Chondrocyte (in vitro differentiated cells): Measurements from ENCODE around the gene ASTN2. TPM values are rescaled to one million over a fixed set of nuclear protein-coding genes. Genes with fewer than 3 reads are reported as not detected.

Source experiments
- DNase-seq: peaks from one replicate; pipeline ENCODE4 v3.0.0; 2021; ENCODE audit warnings: mixed read lengths, low spot score
- H3K27ac Mint-ChIP-seq: one replicate; pipeline ENCODE4 v1.8.0; 2021; ENCODE audit warnings: mild to moderate bottlenecking, moderate library complexity, mixed read lengths; ENCODE audit not compliant: unreplicated experiment
- H3K27me3 Mint-ChIP-seq: 2 replicates; pipeline ENCODE4 v1.8.0; 2021; ENCODE audit warnings: low read depth, mixed read lengths
- H3K36me3 Mint-ChIP-seq: 2 replicates; pipeline ENCODE4 v1.8.0; 2021; ENCODE audit warnings: low read depth, mixed read lengths
- H3K4me1 Mint-ChIP-seq: 2 replicates; pipeline ENCODE4 v1.8.0; 2021; ENCODE audit warnings: low read depth, mild to moderate bottlenecking, mixed read lengths
- H3K4me3 Mint-ChIP-seq: one replicate; pipeline ENCODE4 v1.8.0; 2021; ENCODE audit warnings: mild to moderate bottlenecking, moderate library complexity, mixed read lengths; ENCODE audit not compliant: unreplicated experiment
- H3K9me3 Mint-ChIP-seq: 2 replicates; pipeline ENCODE4 v1.8.0; 2021; ENCODE audit warnings: low read depth, mixed read lengths
- CTCF ChIP-seq: fragments of 200-600 bp; sonication (generic); IDR thresholded peaks from 2 replicates; pipeline ENCODE4 v1.5.0; 2021; ENCODE audit warnings: antibody characterized with exemption, mild to moderate bottlenecking, moderate library complexity
- total RNA-seq: library from RNA; stranded (reverse); gene quantifications from 3 replicates; pipeline ENCODE4 v1.2.1, GENCODE V29; 2021

Gene ASTN2
- total RNA-seq, 1 donor from 2014 or later, result 3.6 TPM

DNA sequence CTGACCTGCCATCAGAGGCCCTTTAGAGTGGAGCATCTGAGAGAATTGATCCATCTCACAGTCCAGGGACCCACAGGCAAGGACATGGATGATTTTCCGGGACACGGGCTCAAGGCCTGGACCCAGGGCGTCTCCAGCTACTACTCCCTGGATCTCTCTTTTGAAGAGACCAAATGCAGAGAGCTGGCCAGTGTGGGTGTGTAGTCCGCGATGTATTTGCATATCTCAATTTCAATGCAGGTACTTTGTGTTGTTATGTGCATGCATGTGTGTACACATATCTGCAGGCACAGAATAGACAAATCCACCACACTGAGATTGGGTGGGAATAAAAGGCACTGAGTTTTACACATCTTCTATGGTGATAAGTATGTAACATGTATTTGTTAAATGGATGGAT, 30.8 kb upstream of the ASTN2 start:
- Mint-ChIP-seq H3K4me3 (no peak overlapping the region), H3K27me3 (peaks cover 5% of the 10 kb centered on the region), H3K36me3 (no peaks in the 10 kb centered on the region), H3K27ac (no peak overlapping the region), H3K4me1 (no peaks in the 10 kb centered on the region), H3K9me3 (no peaks in the 10 kb centered on the region)
- no peak for TF ChIP-seq CTCF
- no peak for DNase-seq

GRCh38 chr9:117444501-117444900, 29.6 kb upstream of the ASTN2 start:
- no peaks in the 10 kb centered on the region for H3K9me3 Mint-ChIP-seq
- H3K4me1 Mint-ChIP-seq, result no peaks in the 10 kb centered on the region
- H3K36me3 Mint-ChIP-seq, result no peaks in the 10 kb centered on the region
- no peak overlapping the region for H3K27ac Mint-ChIP-seq
- TF ChIP-seq CTCF, result no peak
- peaks cover 8% of the 10 kb centered on the region for H3K27me3 Mint-ChIP-seq
- DNase-seq, result no peak
- H3K4me3 Mint-ChIP-seq, result no peak overlapping the region

DNA sequence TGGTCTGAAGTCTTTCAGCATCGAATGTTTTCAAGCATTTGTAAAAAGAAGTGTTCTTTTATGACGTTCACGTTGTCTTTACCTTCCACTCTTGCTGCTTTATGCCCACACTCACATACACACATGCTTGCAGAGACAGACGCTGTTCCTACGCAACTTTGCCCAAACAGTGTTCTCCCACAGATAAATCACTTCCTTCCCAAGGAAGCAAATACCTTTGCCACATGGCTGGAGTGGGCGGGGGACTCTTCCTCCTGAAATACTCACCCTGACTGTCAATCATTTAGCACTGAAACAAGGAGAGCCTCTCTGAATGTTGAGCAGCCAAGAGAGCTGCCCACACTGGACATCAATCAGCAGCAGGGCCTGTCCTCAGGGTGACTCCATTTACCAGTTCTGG, 22.4 kb upstream of the ASTN2 start:
- Mint-ChIP-seq H3K4me1 (no peaks in the 10 kb centered on the region), H3K27me3 (peaks cover 5% of the 10 kb centered on the region), H3K27ac (no peak overlapping the region), H3K36me3 (no peaks in the 10 kb centered on the region), H3K9me3 (no peaks in the 10 kb centered on the region), H3K4me3 (no peak overlapping the region)
- TF ChIP-seq CTCF, result no peak
- DNase-seq, result no peak

- no peak overlapping the region for H3K4me3 Mint-ChIP-seq
- no peak for DNase-seq
- H3K9me3 Mint-ChIP-seq, result no peaks in the 10 kb centered on the region
- no peak for TF ChIP-seq CTCF
- no peaks in the 10 kb centered on the region for H3K4me1 Mint-ChIP-seq
- H3K27me3 Mint-ChIP-seq, result peaks cover 4% of the 10 kb centered on the region
- H3K27ac Mint-ChIP-seq, result no peak overlapping the region
- H3K36me3 Mint-ChIP-seq, result no peaks in the 10 kb centered on the region
These were observed 20.9 kb upstream of the ASTN2 start for GRCh38 chr9:117435630-117436261.

- H3K9me3 Mint-ChIP-seq, result no peaks in the 10 kb centered on the region
- H3K36me3 Mint-ChIP-seq, result no peaks in the 10 kb centered on the region
- H3K4me3 Mint-ChIP-seq, result no peak overlapping the region
- H3K27me3 Mint-ChIP-seq, result no peaks in the 10 kb centered on the region
- H3K27ac Mint-ChIP-seq, result no peak overlapping the region
- DNase-seq, result no peak
- TF ChIP-seq CTCF, result no peak
- H3K4me1 Mint-ChIP-seq, result no peaks in the 10 kb centered on the region
These were observed 19.7 kb upstream of the ASTN2 start for GRCh38 chr9:117434566-117434965.
